ENCODE measurements around the gene DCXR. TPM values are rescaled to one million over a fixed set of nuclear protein-coding genes. Genes with fewer than 3 reads are reported as not detected.

DCXR gene
- total RNA-seq, 1 experiment from 2014 or later, result 111 TPM

- ChIA-PET CTCF (interaction anchor here (0.8 to 1.2 kb wide), 2 partner anchors 62 to 65 kb away, joined by 3 read pairs; no protein-coding TSS in a partner anchor), POLR2A (no interaction called here)
- DNase-seq (ENCODE audit: unreplicated experiment), result no peak
- Mint-ChIP-seq H3K27me3 (ENCODE audit: insufficient read depth, unreplicated experiment) (no peaks in the 10 kb centered on the region), H3K27ac (ENCODE audit: low read depth, unreplicated experiment) (no peak overlapping the region), H3K36me3 (ENCODE audit: insufficient read depth, unreplicated experiment) (peaks cover 5% of the 10 kb centered on the region), H3K4me3 (ENCODE audit: unreplicated experiment) (no peak overlapping the region), H3K4me1 (ENCODE audit: insufficient read depth, unreplicated experiment) (peaks cover 16% of the 10 kb centered on the region), H3K9me3 (ENCODE audit: unreplicated experiment) (no peaks in the 10 kb centered on the region)
- TF ChIP-seq, protein P1, sequence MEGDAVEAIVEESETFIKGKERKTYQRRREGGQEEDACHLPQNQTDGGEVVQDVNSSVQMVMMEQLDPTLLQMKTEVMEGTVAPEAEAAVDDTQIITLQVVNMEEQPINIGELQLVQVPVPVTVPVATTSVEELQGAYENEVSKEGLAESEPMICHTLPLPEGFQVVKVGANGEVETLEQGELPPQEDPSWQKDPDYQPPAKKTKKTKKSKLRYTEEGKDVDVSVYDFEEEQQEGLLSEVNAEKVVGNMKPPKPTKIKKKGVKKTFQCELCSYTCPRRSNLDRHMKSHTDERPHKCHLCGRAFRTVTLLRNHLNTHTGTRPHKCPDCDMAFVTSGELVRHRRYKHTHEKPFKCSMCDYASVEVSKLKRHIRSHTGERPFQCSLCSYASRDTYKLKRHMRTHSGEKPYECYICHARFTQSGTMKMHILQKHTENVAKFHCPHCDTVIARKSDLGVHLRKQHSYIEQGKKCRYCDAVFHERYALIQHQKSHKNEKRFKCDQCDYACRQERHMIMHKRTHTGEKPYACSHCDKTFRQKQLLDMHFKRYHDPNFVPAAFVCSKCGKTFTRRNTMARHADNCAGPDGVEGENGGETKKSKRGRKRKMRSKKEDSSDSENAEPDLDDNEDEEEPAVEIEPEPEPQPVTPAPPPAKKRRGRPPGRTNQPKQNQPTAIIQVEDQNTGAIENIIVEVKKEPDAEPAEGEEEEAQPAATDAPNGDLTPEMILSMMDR (IDR thresholded peaks at IDR 0.05; ENCODE audit: unreplicated experiment), result no peak
- no TSS peak for BruUV-seq (replicated peaks)
- intact Hi-C loops (cut with micrococcal nuclease), result no loop called here
Measured at GRCh38 chr17:82024859-82025258, 12.6 kb downstream of the DCXR start.

GRCh38 chr17:82023447-82024241 lies 13.9 kb downstream of the DCXR start:
- ChIA-PET CTCF (interaction anchor here (5.2 kb wide), 1 partner anchor 64 kb away, joined by 74 read pairs; the partner anchor contains the start of gene NOTUM), POLR2A (interaction anchor here (0.7 to 4.7 kb wide), 16 partner anchors 8 to 1994 kb away, joined by 3 to 35 read pairs (median 5); partner anchors contain the start of genes ASPSCR1, DCXR, DUS1L and FASN)
- peaks cover 5% of the 10 kb centered on the region for H3K36me3 Mint-ChIP-seq (ENCODE audit: insufficient read depth, unreplicated experiment)
- peaks cover 16% of the 10 kb centered on the region for H3K4me1 Mint-ChIP-seq (ENCODE audit: insufficient read depth, unreplicated experiment)
- intact Hi-C loops (cut with micrococcal nuclease), result loop anchor here (1.0 kb wide), 1 partner anchor 32 kb away; no protein-coding TSS in a partner anchor
- no peak overlapping the region for H3K27ac Mint-ChIP-seq (ENCODE audit: low read depth, unreplicated experiment)
- H3K4me3 Mint-ChIP-seq (ENCODE audit: unreplicated experiment), result peak overlapping the region; percentile 79
- no TSS peak for BruUV-seq (replicated peaks)
- H3K9me3 Mint-ChIP-seq (ENCODE audit: unreplicated experiment), result no peaks in the 10 kb centered on the region
- DNase-seq (ENCODE audit: unreplicated experiment), result no peak
- H3K27me3 Mint-ChIP-seq (ENCODE audit: insufficient read depth, unreplicated experiment), result no peaks in the 10 kb centered on the region
- TF ChIP-seq, protein P1 (IDR thresholded peaks at IDR 0.05; ENCODE audit: unreplicated experiment), result no peak

- peak within 1 kb of the TSS; percentile 79 for H3K4me3 Mint-ChIP-seq (ENCODE audit: unreplicated experiment)
- H3K27ac Mint-ChIP-seq (ENCODE audit: low read depth, unreplicated experiment), result peak within 1 kb of the TSS; percentile 61
- TF ChIP-seq, protein P1 (IDR thresholded peaks at IDR 0.05; ENCODE audit: unreplicated experiment), result no peak
- H3K27me3 Mint-ChIP-seq (ENCODE audit: insufficient read depth, unreplicated experiment), result no peaks in the 10 kb centered on the region
- intact Hi-C loops (cut with micrococcal nuclease), result loop anchor here (1.0 kb wide), 1 partner anchor 32 kb away; no protein-coding TSS in a partner anchor
- POLR2A ChIA-PET, result interaction anchor here (0.6 to 4.7 kb wide), 22 partner anchors 9 to 1994 kb away, joined by 3 to 35 read pairs (median 4); partner anchors contain the start of genes ASPSCR1, DCXR, DUS1L and FASN
- H3K36me3 Mint-ChIP-seq (ENCODE audit: insufficient read depth, unreplicated experiment), result peaks cover 5% of the 10 kb centered on the region
- H3K4me1 Mint-ChIP-seq (ENCODE audit: insufficient read depth, unreplicated experiment), result peaks cover 16% of the 10 kb centered on the region
- peak; percentile 99 for DNase-seq (ENCODE audit: unreplicated experiment)
- no peaks in the 10 kb centered on the region for H3K9me3 Mint-ChIP-seq (ENCODE audit: unreplicated experiment)
- no TSS peak for BruUV-seq (replicated peaks)
- CTCF ChIA-PET, result interaction anchor here (0.6 to 5.2 kb wide), 6 partner anchors 20 to 109 kb away, joined by 3 to 74 read pairs (median 6); partner anchors contain the start of gene NOTUM
Measured at GRCh38 chr17:82022981-82023446, 14.5 kb downstream of the DCXR start, which contains the start of gene LRRC45. Gene LRRC45 (plus strand): TSS chr17:82023305. CDS start chr17:82023644, 339 bp downstream.
